CD8-positive, alpha-beta memory T cell (primary cell): Measurements from ENCODE around the gene POU5F1. TPM values are rescaled to one million over a fixed set of nuclear protein-coding genes. Genes with fewer than 3 reads are reported as not detected.
"Not testable (repeated sequence)": the region's sequence is repeated elsewhere in the genome, so short reads cannot be mapped to it uniquely, and the experiment has no call there.

Experiments
- CTCF ChIA-PET: fragments of 350-600 bp; sonication (Branson Sonifier 250); formaldehyde crosslinking; loops from one replicate; lab custom pipeline; 2021; ENCODE audit warnings: antibody characterized with exemption; lab: Charles Lee
- POLR2A ChIA-PET: fragments of 350-600 bp; sonication (Branson Sonifier 250); formaldehyde crosslinking; loops from one replicate; lab custom pipeline; 2021; ENCODE audit warnings: antibody characterized with exemption; lab: Charles Lee
- DNase-seq, 5 donors: peaks; one replicate each; pipeline versions ENCODE4 v3.0.0 to v3.0.0-alpha.2; 2020 to 2022; ENCODE audit warnings: mixed read lengths in 1 of 5
- H3K27ac ChIP-seq: one replicate; pipeline ENCODE4 v1.7.0; 2013; ENCODE audit warnings: low read depth, mild to moderate bottlenecking, low read length, moderate library complexity
- H3K27me3 ChIP-seq: 2 replicates; pipeline ENCODE4 v1.7.0; 2013; ENCODE audit warnings: low read length, mild to moderate bottlenecking; ENCODE audit not compliant: insufficient read depth, poor library complexity, severe bottlenecking
- H3K36me3 ChIP-seq: 2 replicates; pipeline ENCODE4 v1.7.0; 2013; ENCODE audit warnings: mild to moderate bottlenecking, low read length, moderate library complexity; ENCODE audit not compliant: insufficient read depth
- H3K4me1 ChIP-seq: 2 replicates; pipeline ENCODE4 v1.7.0; 2013; ENCODE audit warnings: mild to moderate bottlenecking, low read length, moderate library complexity; ENCODE audit not compliant: insufficient read depth
- H3K4me3 ChIP-seq: 2 replicates; pipeline ENCODE4 v1.7.0; 2013; ENCODE audit warnings: mild to moderate bottlenecking, low read length
- H3K9me3 ChIP-seq: 2 replicates; pipeline ENCODE4 v1.7.0; 2013; ENCODE audit warnings: mild to moderate bottlenecking, low read length
- H3K27ac Mint-ChIP-seq, 8 donors: one replicate each; pipeline ENCODE4 v1.8.0; 2020 to 2021; ENCODE audit warnings: mixed read lengths in 8 of 8, mild to moderate bottlenecking in 6 of 8, inconsistent platforms in 3 of 8, moderate library complexity in 3 of 8
- H3K27me3 Mint-ChIP-seq, 2 donors: one replicate each; pipeline ENCODE4 v1.8.0; 2020 to 2021; ENCODE audit warnings: mixed read lengths in 2 of 2, mild to moderate bottlenecking in 1 of 2, moderate library complexity in 1 of 2
- H3K36me3 Mint-ChIP-seq, 3 donors: one replicate each; pipeline ENCODE4 v1.8.0; 2020 to 2021; ENCODE audit warnings: mixed read lengths in 3 of 3, inconsistent platforms in 1 of 3, mild to moderate bottlenecking in 1 of 3
- H3K4me1 Mint-ChIP-seq, 3 donors: one replicate each; pipeline ENCODE4 v1.8.0; 2020 to 2021; ENCODE audit warnings: mixed read lengths in 3 of 3, inconsistent platforms in 1 of 3, mild to moderate bottlenecking in 1 of 3
- H3K4me3 Mint-ChIP-seq, 7 donors: one replicate each; pipeline ENCODE4 v1.8.0; 2020 to 2021; ENCODE audit warnings: mixed read lengths in 7 of 7, mild to moderate bottlenecking in 6 of 7, moderate library complexity in 4 of 7, inconsistent platforms in 2 of 7
- H3K9me3 Mint-ChIP-seq, 5 donors: one replicate each; pipeline ENCODE4 v1.8.0; 2020 to 2022; ENCODE audit warnings: mixed read lengths in 5 of 5, mild to moderate bottlenecking in 3 of 5, moderate library complexity in 2 of 5, inconsistent platforms in 1 of 5
- polyA plus RNA-seq: library from polyadenylated mRNA; unstranded; fragments of 300-500 nt; fragmentation: Illumina TruSeq; gene quantifications from one replicate; pipeline ENCODE4 v1.2.3, GENCODE V29; 2021
- total RNA-seq, 2 experiments: library from RNA; stranded (reverse); gene quantifications; one replicate each; pipeline ENCODE4 v1.2.3, GENCODE V29; 2021

Gene POU5F1
- total and polyA plus RNA-seq, 3 experiments from 2014 or later = not detected

DNA sequence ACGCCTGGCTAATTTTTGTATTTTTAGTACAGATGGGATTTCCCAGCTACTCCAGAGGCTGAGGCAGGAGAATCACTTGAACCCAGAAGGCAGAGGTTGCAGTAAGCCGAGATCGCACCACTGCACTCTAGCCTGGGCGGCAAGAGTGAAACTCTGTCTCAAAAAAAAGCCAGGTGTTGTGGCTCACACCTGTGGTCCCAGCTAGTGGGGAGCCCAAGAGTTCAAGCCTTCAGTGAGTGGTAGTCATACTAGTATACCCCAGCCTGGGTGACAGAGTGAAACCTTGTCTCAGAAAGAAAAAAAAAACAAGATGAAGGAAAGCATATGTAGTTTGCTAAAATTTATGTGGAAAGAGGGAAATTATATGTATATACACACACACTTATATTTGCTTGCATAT lies 20.0 kb upstream of the POU5F1 start:
- Mint-ChIP-seq H3K27ac (peak overlapping the region in 1 of 8 donors; percentile 72), H3K4me1 (peaks cover 12 to 14% (median 14%) of the 10 kb centered on the region in 3 donors), H3K36me3 (peaks cover 0 to 12% (median 0%) of the 10 kb centered on the region in 3 donors), H3K9me3 (no peaks in the 10 kb centered on the region), H3K4me3 (no peak overlapping the region), H3K27me3 (no peaks in the 10 kb centered on the region)
- H3K4me3 ChIP-seq = no peak overlapping the region
- CTCF ChIA-PET = interaction anchor here (3.1 kb wide), 1 partner anchor 176 kb away, joined by 22 read pairs; no protein-coding TSS in a partner anchor
- H3K4me1 ChIP-seq = no peaks in the 10 kb centered on the region
- POLR2A ChIA-PET = interaction anchor here (0.6 kb wide), 1 partner anchor 31 kb away, joined by 3 read pairs; no protein-coding TSS in a partner anchor
- no peak for DNase-seq
- H3K9me3 ChIP-seq = no peaks in the 10 kb centered on the region
- no peaks in the 10 kb centered on the region for H3K36me3 ChIP-seq
- no peak overlapping the region for H3K27ac ChIP-seq
- H3K27me3 ChIP-seq = no peaks in the 10 kb centered on the region

DNA sequence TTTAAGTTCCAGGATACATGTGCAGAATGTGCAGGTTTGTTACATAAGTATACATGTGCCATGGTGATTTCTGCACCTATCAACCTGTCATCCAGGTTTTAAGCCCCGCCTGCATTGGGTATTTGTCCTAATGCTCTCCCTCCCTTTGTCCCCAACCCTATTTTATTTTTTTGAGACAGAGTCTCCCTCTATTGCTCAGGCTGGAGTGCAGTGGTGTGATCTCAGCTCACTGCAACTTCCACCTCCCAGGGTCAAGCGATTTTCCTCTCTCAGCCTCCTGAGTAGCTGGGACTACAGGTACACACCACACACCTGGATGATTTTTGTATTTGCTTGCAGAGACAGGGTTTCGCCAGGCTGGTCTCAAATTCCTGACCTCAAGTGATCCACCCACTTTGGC lies 18.7 kb upstream of the POU5F1 start:
- not testable (repeated sequence) for H3K36me3 Mint-ChIP-seq, H3K27ac Mint-ChIP-seq, H3K4me3 Mint-ChIP-seq

DNA sequence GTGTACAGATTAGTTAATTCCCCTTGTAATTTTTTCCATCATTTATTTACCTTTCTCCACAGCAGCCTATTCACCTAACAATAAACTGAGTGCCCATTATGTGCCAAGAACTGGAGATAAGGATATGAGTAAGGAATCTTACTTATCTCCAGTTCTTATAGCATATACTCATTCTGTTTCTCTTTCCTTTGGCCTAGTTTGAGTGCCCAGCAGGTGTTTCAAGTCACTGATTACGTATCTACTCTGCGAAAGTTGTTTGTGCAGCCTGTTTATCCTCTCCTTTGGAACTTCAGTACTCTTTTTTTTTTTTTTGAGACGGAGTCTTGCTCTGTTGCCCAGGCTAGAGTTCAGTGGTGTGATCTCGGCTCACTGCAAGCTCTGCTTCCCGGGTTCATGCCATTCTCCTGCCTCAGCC lies 17.3 kb upstream of the POU5F1 start:
- H3K36me3 Mint-ChIP-seq = no peaks in the 10 kb centered on the region
- H3K27me3 ChIP-seq = no peaks in the 10 kb centered on the region
- H3K4me1 Mint-ChIP-seq = peaks cover 0 to 4% (median 2%) of the 10 kb centered on the region in 3 donors
- H3K4me3 ChIP-seq = no peak overlapping the region
- no peak overlapping the region for H3K4me3 Mint-ChIP-seq
- no peak overlapping the region for H3K27ac ChIP-seq
- H3K36me3 ChIP-seq = no peaks in the 10 kb centered on the region
- peak overlapping the region in 1 of 8 donors; percentile 36 for H3K27ac Mint-ChIP-seq
- no peaks in the 10 kb centered on the region for H3K9me3 Mint-ChIP-seq
- no peaks in the 10 kb centered on the region for H3K4me1 ChIP-seq
- H3K27me3 Mint-ChIP-seq = no peaks in the 10 kb centered on the region
- H3K9me3 ChIP-seq = no peaks in the 10 kb centered on the region
- POLR2A ChIA-PET = no interaction called here
- CTCF ChIA-PET = interaction anchor here (1.4 kb wide), 1 partner anchor 179 kb away, joined by 3 read pairs; no protein-coding TSS in a partner anchor
- no peak for DNase-seq

More for the DNA sequence above, 18.7 kb upstream of the POU5F1 start:
- H3K9me3 Mint-ChIP-seq, POLR2A ChIA-PET, H3K4me1 Mint-ChIP-seq, H3K4me3 ChIP-seq, H3K36me3 ChIP-seq, H3K9me3 ChIP-seq, CTCF ChIA-PET, H3K4me1 ChIP-seq, H3K27ac ChIP-seq, H3K27me3 Mint-ChIP-seq, H3K27me3 ChIP-seq, DNase-seq: not testable (repeated sequence)

DNA sequence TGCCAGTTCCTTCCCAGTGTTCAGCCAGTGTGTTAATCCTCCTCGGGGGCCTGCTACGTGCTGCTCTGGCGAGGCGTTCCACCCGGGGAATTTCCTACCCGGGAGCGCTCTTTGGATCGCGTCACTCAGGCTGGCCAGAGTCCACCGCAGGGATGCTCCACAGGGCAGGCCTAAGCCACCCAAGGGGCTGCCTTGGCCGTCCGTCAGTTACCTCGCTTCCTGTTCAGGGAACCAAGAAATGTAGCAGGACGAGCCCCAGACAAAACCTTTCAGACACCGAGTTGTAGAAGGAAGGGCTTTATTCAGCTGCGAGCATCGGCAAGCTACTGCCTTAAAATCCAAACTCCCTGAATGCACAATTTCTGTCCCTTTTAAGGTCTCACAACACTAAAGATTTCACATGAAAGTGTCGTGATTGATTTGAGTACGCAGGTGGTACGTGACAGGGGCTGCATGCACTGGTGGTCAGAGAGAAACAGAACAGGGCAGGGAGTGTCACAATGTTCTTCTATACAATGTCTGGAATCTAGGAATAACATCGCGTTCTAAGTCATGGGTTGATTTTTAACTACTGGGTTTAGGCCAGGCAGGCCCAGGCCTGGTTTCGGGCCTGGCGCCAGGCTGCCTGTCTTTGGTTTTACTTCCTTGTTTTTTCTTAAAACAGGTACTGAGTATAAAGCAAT lies 15.7 kb upstream of the POU5F1 start:
- Mint-ChIP-seq H3K4me3 (no peak overlapping the region), H3K9me3 (no peaks in the 10 kb centered on the region), H3K27me3 (no peaks in the 10 kb centered on the region), H3K36me3 (no peaks in the 10 kb centered on the region), H3K27ac (peak overlapping the region in 1 of 8 donors; percentile 71), H3K4me1 (peaks cover 0 to 4% (median 0%) of the 10 kb centered on the region in 3 donors)
- no peaks in the 10 kb centered on the region for H3K4me1 ChIP-seq
- H3K4me3 ChIP-seq = no peak overlapping the region
- H3K27me3 ChIP-seq = no peaks in the 10 kb centered on the region
- no peaks in the 10 kb centered on the region for H3K9me3 ChIP-seq
- H3K27ac ChIP-seq = no peak overlapping the region
- POLR2A ChIA-PET = no interaction called here
- DNase-seq = no peak
- no peaks in the 10 kb centered on the region for H3K36me3 ChIP-seq
- CTCF ChIA-PET = no interaction called here

DNA sequence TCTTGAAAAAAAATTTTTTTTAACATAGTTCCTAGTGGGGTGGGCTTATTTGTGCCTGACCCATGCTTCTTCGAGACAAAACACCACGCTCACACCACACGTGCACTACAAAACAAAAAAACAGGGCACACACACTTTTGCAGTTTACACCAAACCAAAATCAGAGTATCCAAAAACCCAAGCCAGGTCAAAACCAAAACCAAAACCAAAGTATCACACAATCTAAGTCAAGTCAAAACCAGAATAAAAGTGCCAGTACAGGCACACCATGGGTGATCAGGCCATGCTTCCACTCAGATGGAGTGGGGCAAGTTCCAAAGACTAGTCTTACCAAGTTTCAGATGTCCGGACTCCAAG lies 15.2 kb upstream of the POU5F1 start:
- H3K4me3 ChIP-seq, H3K9me3 Mint-ChIP-seq, H3K36me3 Mint-ChIP-seq, H3K27ac Mint-ChIP-seq, H3K27me3 ChIP-seq, H3K4me1 Mint-ChIP-seq, DNase-seq, H3K9me3 ChIP-seq, POLR2A ChIA-PET, H3K4me1 ChIP-seq, H3K27me3 Mint-ChIP-seq, H3K36me3 ChIP-seq, H3K27ac ChIP-seq, H3K4me3 Mint-ChIP-seq, CTCF ChIA-PET: not testable (repeated sequence)

DNA sequence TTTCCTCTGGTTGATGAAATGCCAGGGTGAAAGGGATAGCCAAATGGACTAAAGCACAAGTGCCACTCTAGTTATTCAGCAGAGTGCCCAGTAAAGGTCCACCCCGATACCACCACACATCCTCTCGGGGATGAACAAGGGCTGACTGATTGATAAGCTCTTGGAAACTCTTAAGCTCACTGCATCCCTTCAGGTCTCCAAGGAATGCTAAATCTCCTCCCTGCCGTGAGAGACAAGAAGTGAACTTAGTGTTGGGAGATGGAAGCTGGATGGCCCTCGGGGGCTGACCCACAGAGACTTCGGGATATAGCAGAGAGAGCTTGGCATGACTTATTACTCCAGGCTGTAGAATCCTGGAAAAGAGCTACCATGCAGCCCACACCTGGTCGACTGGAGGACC lies 13.4 kb upstream of the POU5F1 start:
- H3K36me3 Mint-ChIP-seq, H3K27me3 Mint-ChIP-seq, POLR2A ChIA-PET, H3K9me3 ChIP-seq, H3K4me3 Mint-ChIP-seq, H3K27ac ChIP-seq, H3K9me3 Mint-ChIP-seq, DNase-seq, H3K4me3 ChIP-seq, H3K36me3 ChIP-seq, H3K27ac Mint-ChIP-seq, H3K27me3 ChIP-seq, H3K4me1 ChIP-seq: not testable (repeated sequence)
- H3K4me1 Mint-ChIP-seq = peaks cover 8 to 13% (median 11%) of the 10 kb centered on the region in 3 donors
- CTCF ChIA-PET = interaction anchor here (1.5 to 2.0 kb wide), 2 partner anchors 8 to 183 kb away, joined by 4 to 5 read pairs; no protein-coding TSS in a partner anchor

DNA sequence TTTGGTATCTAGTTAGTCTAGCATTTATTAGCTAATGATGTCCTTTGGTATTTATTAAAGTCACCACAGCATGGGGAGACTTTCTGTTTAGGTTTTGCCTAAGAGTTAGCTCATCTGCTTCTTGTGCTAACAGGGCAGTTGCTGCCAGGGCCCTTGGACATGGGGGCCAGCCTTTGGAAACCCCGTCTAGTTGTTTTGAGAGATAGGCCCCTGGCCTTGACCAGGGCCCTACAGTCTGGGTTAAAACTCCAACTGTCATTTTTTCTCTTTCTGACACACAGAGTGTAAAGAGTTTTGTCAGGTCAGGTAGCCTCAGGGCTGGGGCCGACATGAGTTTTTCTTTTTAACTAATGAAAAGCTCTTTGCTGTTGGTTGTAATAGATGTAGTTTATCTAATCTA lies 12.8 kb upstream of the POU5F1 start:
- POLR2A ChIA-PET, H3K27ac ChIP-seq, H3K36me3 Mint-ChIP-seq, H3K9me3 ChIP-seq, H3K36me3 ChIP-seq, H3K27ac Mint-ChIP-seq, H3K4me3 Mint-ChIP-seq, H3K27me3 ChIP-seq, H3K27me3 Mint-ChIP-seq, H3K4me1 ChIP-seq, H3K4me3 ChIP-seq, DNase-seq, H3K9me3 Mint-ChIP-seq: not testable (repeated sequence)
- peaks cover 12 to 19% (median 17%) of the 10 kb centered on the region in 3 donors for H3K4me1 Mint-ChIP-seq
- CTCF ChIA-PET = interaction anchor here (1.5 to 2.0 kb wide), 2 partner anchors 9 to 183 kb away, joined by 4 to 5 read pairs; no protein-coding TSS in a partner anchor

DNA sequence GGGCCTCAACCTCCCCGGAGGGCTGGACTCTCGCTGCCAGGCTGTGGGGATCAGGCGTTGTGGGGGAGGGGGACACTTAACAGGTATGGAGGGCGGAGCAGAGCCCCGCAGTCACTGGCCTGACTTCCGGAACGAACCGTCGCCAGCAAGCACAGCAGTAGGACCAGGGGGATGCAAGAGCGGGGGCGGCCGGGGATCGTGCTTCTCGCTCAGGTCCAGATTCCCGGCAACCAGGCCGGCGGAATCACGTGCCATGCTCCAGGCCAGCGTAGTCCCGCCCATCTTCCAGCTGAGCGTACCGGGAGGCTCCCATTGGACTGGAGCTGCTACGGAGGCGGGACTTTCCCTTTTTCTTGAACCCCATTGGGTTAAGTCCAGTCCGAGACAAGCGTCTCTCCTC lies 10.0 kb upstream of the POU5F1 start:
- peak overlapping the region; percentile 56 for H3K4me3 ChIP-seq
- H3K36me3 ChIP-seq = no peaks in the 10 kb centered on the region
- CTCF ChIA-PET = interaction anchor here (2.6 kb wide), 1 partner anchor 186 kb away, joined by 6 read pairs; no protein-coding TSS in a partner anchor
- no peaks in the 10 kb centered on the region for H3K9me3 Mint-ChIP-seq
- H3K4me3 Mint-ChIP-seq = peak overlapping the region; percentile 67 to 91 (median 88)
- no peaks in the 10 kb centered on the region for H3K4me1 ChIP-seq
- H3K9me3 ChIP-seq = no peaks in the 10 kb centered on the region
- DNase-seq = peak; percentile 64 to 77 (median 70)
- POLR2A ChIA-PET = interaction anchor here (0.6 kb wide), 1 partner anchor 277 kb away, joined by 3 read pairs; no protein-coding TSS in a partner anchor
- H3K27ac Mint-ChIP-seq = peak overlapping the region in 3 of 8 donors; percentile 37 to 85 (median 68)
- no peaks in the 10 kb centered on the region for H3K27me3 Mint-ChIP-seq
- H3K27ac ChIP-seq = no peak overlapping the region
- no peaks in the 10 kb centered on the region for H3K27me3 ChIP-seq
- H3K4me1 Mint-ChIP-seq = peaks cover 19 to 30% (median 26%) of the 10 kb centered on the region in 3 donors
- no peaks in the 10 kb centered on the region for H3K36me3 Mint-ChIP-seq
